H9 (cell line): ENCODE data around the gene NFYC. TPM values are rescaled to one million over a fixed set of nuclear protein-coding genes. Genes with fewer than 3 reads are reported as not detected.

ENCODE experiments used
- DNase-seq: peaks from one replicate; pipeline ENCODE4 v3.0.0-alpha.2; 2017
- H2AFZ ChIP-seq: one replicate; pipeline ENCODE4 v1.6.1; 2013; ENCODE audit warnings: mild to moderate bottlenecking, low read length, control low read depth, moderate library complexity
- H2AK5ac ChIP-seq: 2 replicates; pipeline ENCODE4 v1.6.1; 2013; ENCODE audit warnings: low read length, control low read depth, mixed read lengths; ENCODE audit not compliant: insufficient read length
- H2BK120ac ChIP-seq: one replicate; pipeline ENCODE4 v1.6.1; 2013; ENCODE audit warnings: low read depth, mild to moderate bottlenecking, low read length, control low read depth, inconsistent platforms; ENCODE audit not compliant: poor library complexity, severe bottlenecking
- H2BK12ac ChIP-seq: 2 replicates; pipeline ENCODE4 v1.6.1; 2013; ENCODE audit warnings: low read length, control low read depth, mixed read lengths, low read depth; ENCODE audit not compliant: insufficient read length
- H2BK15ac ChIP-seq: 2 replicates; pipeline ENCODE4 v1.6.1; 2013; ENCODE audit warnings: low read depth, low read length, control low read depth
- H2BK20ac ChIP-seq: one replicate; pipeline ENCODE4 v1.6.1; 2013; ENCODE audit warnings: low read depth, mild to moderate bottlenecking, low read length, control low read depth, inconsistent platforms; ENCODE audit not compliant: poor library complexity, severe bottlenecking
- H2BK5ac ChIP-seq: 2 replicates; pipeline ENCODE4 v1.6.1; 2013; ENCODE audit warnings: low read length, control low read depth, mixed read lengths; ENCODE audit not compliant: insufficient read length
- H3K14ac ChIP-seq: 2 replicates; pipeline ENCODE4 v1.6.1; 2013; ENCODE audit warnings: low read length, control low read depth; ENCODE audit not compliant: insufficient read depth
- H3K18ac ChIP-seq: 2 replicates; pipeline ENCODE4 v1.6.1; 2013; ENCODE audit warnings: low read depth, mild to moderate bottlenecking, mixed read lengths, low read length, control low read depth; ENCODE audit not compliant: insufficient read length
- H3K23ac ChIP-seq: 2 replicates; pipeline ENCODE4 v1.6.1; 2013; ENCODE audit warnings: low read length, control low read depth, mixed read lengths, low read depth; ENCODE audit not compliant: insufficient read length
- H3K23me2 ChIP-seq: 2 replicates; pipeline ENCODE4 v1.6.1; 2013; ENCODE audit warnings: low read depth, mild to moderate bottlenecking, mixed read lengths, low read length, control low read depth; ENCODE audit not compliant: insufficient read length, poor library complexity, severe bottlenecking
- H3K27ac ChIP-seq: 2 replicates; pipeline ENCODE4 v1.5.1; 2013; ENCODE audit warnings: low read length, control low read depth, mixed read lengths, low read depth; ENCODE audit not compliant: insufficient read length
- H3K27me3 ChIP-seq: 2 replicates; pipeline ENCODE4 v1.6.1; 2013; ENCODE audit warnings: low read length, control low read depth, inconsistent platforms; ENCODE audit not compliant: insufficient read depth
- H3K4ac ChIP-seq: 2 replicates; pipeline ENCODE4 v1.6.1; 2013; ENCODE audit warnings: low read depth, mild to moderate bottlenecking, control low read depth, inconsistent platforms, low read length, moderate library complexity
- H3K4me1 ChIP-seq: 2 replicates; pipeline ENCODE4 v1.6.1; 2013; ENCODE audit warnings: low read length, control low read depth, inconsistent platforms; ENCODE audit not compliant: insufficient read depth
- H3K4me2 ChIP-seq: 2 replicates; pipeline ENCODE4 v1.6.1; 2013; ENCODE audit warnings: low read length, control low read depth, mixed read lengths; ENCODE audit not compliant: insufficient read length, insufficient read depth
- H3K56ac ChIP-seq: 2 replicates; pipeline ENCODE4 v1.6.1; 2013; ENCODE audit warnings: low read depth, mild to moderate bottlenecking, mixed read lengths, low read length, control low read depth; ENCODE audit not compliant: insufficient read length
- H3K79me1 ChIP-seq: 2 replicates; pipeline ENCODE4 v1.6.1; 2013; ENCODE audit warnings: low read depth, mild to moderate bottlenecking, moderate library complexity, low read length, control low read depth, inconsistent platforms; ENCODE audit not compliant: insufficient read depth, poor library complexity, severe bottlenecking
- H3K79me2 ChIP-seq: 2 replicates; pipeline ENCODE4 v1.6.1; 2013; ENCODE audit warnings: low read length, control low read depth, inconsistent platforms; ENCODE audit not compliant: insufficient read depth
- H3K9ac ChIP-seq: 2 replicates; pipeline ENCODE4 v1.6.1; 2013; ENCODE audit warnings: low read length, control low read depth, mixed read lengths; ENCODE audit not compliant: insufficient read length; ENCODE audit errors: extremely low read depth
- H3K9me3 ChIP-seq: one replicate; pipeline ENCODE4 v1.6.1; 2013; ENCODE audit warnings: low read depth, low read length, inconsistent platforms; ENCODE audit not compliant: control insufficient read depth
- H3T11ph ChIP-seq: one replicate; pipeline ENCODE4 v1.6.1; 2013; ENCODE audit warnings: mild to moderate bottlenecking, low read length, control low read depth, inconsistent platforms
- H4K20me1 ChIP-seq: one replicate; pipeline ENCODE4 v1.6.1; 2013; ENCODE audit not compliant: control insufficient read depth, insufficient read length, insufficient read depth
- H4K5ac ChIP-seq: 2 replicates; pipeline ENCODE4 v1.6.1; 2013; ENCODE audit warnings: low read depth, mild to moderate bottlenecking, mixed read lengths, low read length, control low read depth; ENCODE audit not compliant: insufficient read length
- H4K8ac ChIP-seq: replicated peaks from 2 replicates; pipeline ENCODE4 v1.6.1; 2013; ENCODE audit warnings: low read length, control low read depth, mixed read lengths, low read depth; ENCODE audit not compliant: insufficient read length
- H4K91ac ChIP-seq: 2 replicates; pipeline ENCODE4 v1.6.1; 2013; ENCODE audit warnings: low read depth, mild to moderate bottlenecking, moderate library complexity, mixed read lengths, low read length, control low read depth; ENCODE audit not compliant: insufficient read length
- H3K27ac Mint-ChIP-seq, 3 experiments: 2 replicates in 2 of 3; 3 replicates in 1 of 3; pipeline ENCODE4 v1.8.0; 2020 to 2021; ENCODE audit warnings: mixed read lengths in 3 of 3, mild to moderate bottlenecking in 1 of 3, moderate library complexity in 1 of 3
- H3K27me3 Mint-ChIP-seq: 2 replicates; pipeline ENCODE4 v1.8.0; 2021; ENCODE audit warnings: low read depth, mild to moderate bottlenecking, moderate library complexity, mixed read lengths
- H3K36me3 Mint-ChIP-seq, 3 experiments: 2 replicates in 2 of 3; 3 replicates in 1 of 3; pipeline ENCODE4 v1.8.0; 2020 to 2021; ENCODE audit warnings: low read depth in 3 of 3, mixed read lengths in 3 of 3; ENCODE audit not compliant: insufficient read depth in 1 of 3
- H3K4me1 Mint-ChIP-seq, 2 experiments: 2 replicates each; pipeline ENCODE4 v1.8.0; 2020; ENCODE audit warnings: mixed read lengths in 2 of 2
- H3K4me3 Mint-ChIP-seq, 2 experiments: 2 replicates in 1 of 2; 3 replicates in 1 of 2; pipeline ENCODE4 v1.8.0; 2020 to 2021; ENCODE audit warnings: mild to moderate bottlenecking in 2 of 2, mixed read lengths in 2 of 2, moderate library complexity in 1 of 2
- H3K9me3 Mint-ChIP-seq, 2 experiments: 2 replicates in 1 of 2; 3 replicates in 1 of 2; pipeline ENCODE4 v1.8.0; 2020; ENCODE audit warnings: mild to moderate bottlenecking in 2 of 2, mixed read lengths in 2 of 2, moderate library complexity in 1 of 2
- WGBS: extraction: QIAGEN DNeasy Blood & Tissue Kit; methylation state at CpG from one replicate; pipeline ENCODE4 v1.1.7; 2013; ENCODE audit warnings: missing lambda C conversion rate, low lambda C conversion rate, mixed read lengths; ENCODE audit not compliant: insufficient read length; ENCODE audit errors: extremely low coverage; 5-methylcytosine and 5-hydroxymethylcytosine counted together
- total RNA-seq: library from RNA; stranded (reverse); gene quantifications from 2 replicates; pipeline ENCODE4 v1.2.1, GENCODE V29; 2021
- TF ChIP-seq, protein P1 (sequence below): fragments of 200-600 bp; sonication (generic); conservative IDR thresholded peaks from 3 replicates; pipeline ENCODE4 v1.8.0; 2021; ENCODE audit warnings: antibody characterized with exemption, mild to moderate bottlenecking

Gene NFYC
- total RNA-seq, 1 experiment from 2014 or later = 54.7 TPM

DNA sequence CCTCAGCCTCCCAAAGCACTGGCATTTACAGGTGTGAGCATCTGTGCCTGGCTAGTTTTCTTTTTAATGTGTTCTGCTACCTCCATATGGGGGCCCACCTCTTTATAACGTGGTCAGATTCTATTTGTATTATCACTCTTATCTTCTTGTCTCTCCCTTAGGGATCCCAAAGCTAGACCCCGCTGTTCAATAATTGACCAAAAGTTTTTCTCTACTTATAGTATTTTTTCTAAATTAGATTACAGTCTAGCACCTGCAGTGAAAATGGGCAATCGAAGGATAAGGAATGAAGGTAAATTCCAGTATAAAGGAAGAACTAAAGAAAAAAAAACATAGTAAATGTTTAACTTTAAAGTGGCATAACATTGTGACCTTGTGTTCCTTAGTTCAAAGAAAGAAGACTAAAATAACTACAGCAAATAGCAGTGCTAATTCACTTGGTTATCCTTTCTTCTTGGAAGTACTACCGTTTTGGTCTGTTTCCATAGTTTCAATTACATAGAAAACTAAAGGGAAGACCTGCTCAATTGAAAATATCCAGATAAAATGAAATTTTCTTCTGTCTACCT, 24.1 kb downstream of the NFYC start:
- H3K9me3 ChIP-seq = no peaks in the 10 kb centered on the region
- no peak overlapping the region for H4K91ac ChIP-seq
- no CpG with 5 or more reads among the region's 4 CpGs for WGBS
- H3T11ph ChIP-seq = no peak overlapping the region
- H3K56ac ChIP-seq = no peak overlapping the region
- no peak overlapping the region for H2BK12ac ChIP-seq
- H3K4ac ChIP-seq = no peak overlapping the region
- no peak overlapping the region for H2BK5ac ChIP-seq
- H2BK20ac ChIP-seq = no peak overlapping the region
- no peak overlapping the region for H3K9ac ChIP-seq
- peaks cover 25 to 34% of the 10 kb centered on the region in 2 experiments for H3K4me1 Mint-ChIP-seq
- no peaks in the 10 kb centered on the region for H3K9me3 Mint-ChIP-seq
- H4K5ac ChIP-seq = no peak overlapping the region
- H3K18ac ChIP-seq = no peak overlapping the region
- no peak overlapping the region for H3K14ac ChIP-seq
- peaks cover 17% of the 10 kb centered on the region; the same call in 1 of the 2 replicates for H3K79me2 ChIP-seq
- no peak for DNase-seq
- no peak overlapping the region for H2AFZ ChIP-seq
- no peak overlapping the region for H3K27ac Mint-ChIP-seq
- no peak overlapping the region for H2BK15ac ChIP-seq
- no peaks in the 10 kb centered on the region for H3K27me3 Mint-ChIP-seq
- no peak overlapping the region for H3K4me2 ChIP-seq
- H3K79me1 ChIP-seq = peaks cover 7% of the 10 kb centered on the region
- no peak overlapping the region for H3K27ac ChIP-seq
- H2AK5ac ChIP-seq = no peak overlapping the region
- no peaks in the 10 kb centered on the region for H3K27me3 ChIP-seq
- no peak overlapping the region for H3K23ac ChIP-seq
- no peak overlapping the region for H2BK120ac ChIP-seq
- H4K8ac ChIP-seq = no peak overlapping the region
- no peaks in the 10 kb centered on the region for H3K23me2 ChIP-seq
- H4K20me1 ChIP-seq = no peaks in the 10 kb centered on the region
- TF ChIP-seq, protein P1, sequence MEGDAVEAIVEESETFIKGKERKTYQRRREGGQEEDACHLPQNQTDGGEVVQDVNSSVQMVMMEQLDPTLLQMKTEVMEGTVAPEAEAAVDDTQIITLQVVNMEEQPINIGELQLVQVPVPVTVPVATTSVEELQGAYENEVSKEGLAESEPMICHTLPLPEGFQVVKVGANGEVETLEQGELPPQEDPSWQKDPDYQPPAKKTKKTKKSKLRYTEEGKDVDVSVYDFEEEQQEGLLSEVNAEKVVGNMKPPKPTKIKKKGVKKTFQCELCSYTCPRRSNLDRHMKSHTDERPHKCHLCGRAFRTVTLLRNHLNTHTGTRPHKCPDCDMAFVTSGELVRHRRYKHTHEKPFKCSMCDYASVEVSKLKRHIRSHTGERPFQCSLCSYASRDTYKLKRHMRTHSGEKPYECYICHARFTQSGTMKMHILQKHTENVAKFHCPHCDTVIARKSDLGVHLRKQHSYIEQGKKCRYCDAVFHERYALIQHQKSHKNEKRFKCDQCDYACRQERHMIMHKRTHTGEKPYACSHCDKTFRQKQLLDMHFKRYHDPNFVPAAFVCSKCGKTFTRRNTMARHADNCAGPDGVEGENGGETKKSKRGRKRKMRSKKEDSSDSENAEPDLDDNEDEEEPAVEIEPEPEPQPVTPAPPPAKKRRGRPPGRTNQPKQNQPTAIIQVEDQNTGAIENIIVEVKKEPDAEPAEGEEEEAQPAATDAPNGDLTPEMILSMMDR = no peak
- H3K4me3 Mint-ChIP-seq = no peak overlapping the region
- peaks cover 2 to 15% (median 11%) of the 10 kb centered on the region in 3 experiments; a peak in 5 of 7 replicates for H3K36me3 Mint-ChIP-seq
- peaks cover 6% of the 10 kb centered on the region for H3K4me1 ChIP-seq
